GM10847 (cell line): ENCODE data around the gene CACNA1G.

Experiments used
- POLR2A ChIP-seq: IDR thresholded peaks from 2 replicates; pipeline ENCODE4 v1.6.1; 2011; ENCODE audit not compliant: insufficient read length; ENCODE audit errors: extremely low read depth

The CACNA1G gene

GRCh38 chr17:50666316-50666715 lies 105.8 kb downstream of the CACNA1G start:
- TF ChIP-seq POLR2A, result no peak

- TF ChIP-seq POLR2A, result no peak
Measured at GRCh38 chr17:50667259-50668024, 106.9 kb downstream of the CACNA1G start.

GRCh38 chr17:50668025-50668837 lies 107.7 kb downstream of the CACNA1G start:
- no peak for TF ChIP-seq POLR2A

- no peak for TF ChIP-seq POLR2A
Measured at GRCh38 chr17:50668838-50669581, 108.5 kb downstream of the CACNA1G start.

- no peak for TF ChIP-seq POLR2A
Measured at GRCh38 chr17:50672071-50672470, 111.6 kb downstream of the CACNA1G start.

- TF ChIP-seq POLR2A, result no peak
Measured at GRCh38 chr17:50672831-50673551, 112.5 kb downstream of the CACNA1G start.

GRCh38 chr17:50675190-50675589 lies 114.7 kb downstream of the CACNA1G start:
- no peak for TF ChIP-seq POLR2A

- TF ChIP-seq POLR2A, result no peak
Measured at GRCh38 chr17:50675627-50676026, 115.1 kb downstream of the CACNA1G start.

- TF ChIP-seq POLR2A, result no peak
Measured at GRCh38 chr17:50676065-50676975, 115.8 kb downstream of the CACNA1G start.
